Gastroesophageal sphincter (tissue), 3 donors: ENCODE data around the gene ZMAT3.

ENCODE experiments used
- CTCF ChIP-seq, 4 experiments: fragments of 200-600 bp in 2 of 4; fragments of 450-650 bp in 2 of 4; sonication (generic) in 1 of 4; IDR thresholded peaks; one replicate each; pipeline ENCODE4 v1.5.1; 2017 to 2019; ENCODE audit warnings: antibody characterized with exemption in 4 of 4, mild to moderate bottlenecking in 2 of 4, moderate library complexity in 2 of 4
- POLR2A ChIP-seq, 2 donors: fragments of 450-650 bp; IDR thresholded peaks; one replicate each; pipeline ENCODE4 v1.6.1; 2017; ENCODE audit warnings: antibody characterized with exemption in 2 of 2, mild to moderate bottlenecking in 2 of 2, moderate library complexity in 1 of 2

DNA sequence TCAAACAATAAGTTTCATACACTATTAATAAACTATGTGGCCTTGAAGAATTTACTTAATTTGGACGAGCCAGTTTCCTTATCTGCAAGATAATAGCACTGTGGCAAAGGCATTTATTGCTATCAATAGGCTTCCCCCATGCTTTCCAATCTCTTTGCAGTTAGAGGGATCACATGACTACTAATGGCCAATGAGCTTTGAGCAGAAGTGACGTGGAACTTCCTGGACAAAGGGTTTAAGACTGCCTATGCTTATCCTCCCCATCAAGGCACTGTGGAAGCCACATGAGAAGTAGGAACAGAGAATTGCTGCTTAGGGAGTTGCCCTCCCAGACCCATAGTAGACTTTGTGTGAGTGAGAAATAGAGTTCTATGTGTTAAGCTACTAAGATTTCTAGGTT lies 16.7 kb upstream of the ZMAT3 start:
- TF ChIP-seq CTCF (IDR thresholded peaks at IDR 0.05) (no peak), POLR2A (IDR thresholded peaks at IDR 0.05) (no peak)
